ENCODE measurements around the gene PALM2AKAP2.

DNA sequence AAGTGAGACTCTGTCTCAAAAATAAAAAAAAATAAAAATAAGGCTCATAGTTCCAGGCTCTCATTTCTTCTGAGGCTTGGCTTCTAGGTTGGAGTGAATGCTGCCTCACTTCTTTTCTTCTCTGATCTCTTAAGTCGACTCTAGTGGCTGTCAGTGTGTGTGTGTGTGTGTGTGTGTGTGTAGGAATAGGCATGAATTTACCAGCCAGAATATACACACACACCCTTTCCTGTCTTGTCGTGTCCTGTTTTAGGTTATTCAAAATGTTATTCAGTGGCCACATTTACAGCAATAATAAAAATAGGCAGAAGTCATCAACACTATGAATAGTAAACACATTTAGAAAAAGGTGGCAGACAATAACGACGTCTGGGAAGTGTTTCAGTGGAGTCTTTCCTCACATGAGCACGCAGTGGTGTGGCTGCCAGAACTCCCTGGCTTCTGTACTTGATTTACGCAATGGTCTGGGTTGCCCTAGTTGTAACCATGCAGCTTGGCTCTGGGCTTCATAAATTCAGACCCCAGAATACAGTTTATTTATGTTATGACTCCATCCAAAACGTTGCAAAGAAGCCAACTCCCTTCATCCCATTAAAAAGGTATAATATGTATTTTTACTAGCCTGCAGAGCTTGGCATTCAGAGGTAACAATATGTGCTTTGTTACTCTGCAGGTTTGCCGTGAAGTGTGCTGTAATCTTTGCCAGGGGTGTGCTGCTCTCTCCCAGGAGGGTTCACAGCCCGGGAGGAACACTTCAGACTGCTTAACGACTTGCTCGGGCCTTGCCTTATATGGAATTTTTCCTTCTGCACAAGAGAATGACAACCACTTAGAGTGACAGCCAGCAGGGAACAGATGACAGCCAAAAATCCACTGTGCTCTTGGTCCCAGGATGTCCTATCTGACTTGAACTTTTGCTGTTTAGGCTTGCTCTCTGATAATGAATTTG is 34.4 kb upstream of the PALM2AKAP2 start:
- TF ChIP-seq, protein P1, sequence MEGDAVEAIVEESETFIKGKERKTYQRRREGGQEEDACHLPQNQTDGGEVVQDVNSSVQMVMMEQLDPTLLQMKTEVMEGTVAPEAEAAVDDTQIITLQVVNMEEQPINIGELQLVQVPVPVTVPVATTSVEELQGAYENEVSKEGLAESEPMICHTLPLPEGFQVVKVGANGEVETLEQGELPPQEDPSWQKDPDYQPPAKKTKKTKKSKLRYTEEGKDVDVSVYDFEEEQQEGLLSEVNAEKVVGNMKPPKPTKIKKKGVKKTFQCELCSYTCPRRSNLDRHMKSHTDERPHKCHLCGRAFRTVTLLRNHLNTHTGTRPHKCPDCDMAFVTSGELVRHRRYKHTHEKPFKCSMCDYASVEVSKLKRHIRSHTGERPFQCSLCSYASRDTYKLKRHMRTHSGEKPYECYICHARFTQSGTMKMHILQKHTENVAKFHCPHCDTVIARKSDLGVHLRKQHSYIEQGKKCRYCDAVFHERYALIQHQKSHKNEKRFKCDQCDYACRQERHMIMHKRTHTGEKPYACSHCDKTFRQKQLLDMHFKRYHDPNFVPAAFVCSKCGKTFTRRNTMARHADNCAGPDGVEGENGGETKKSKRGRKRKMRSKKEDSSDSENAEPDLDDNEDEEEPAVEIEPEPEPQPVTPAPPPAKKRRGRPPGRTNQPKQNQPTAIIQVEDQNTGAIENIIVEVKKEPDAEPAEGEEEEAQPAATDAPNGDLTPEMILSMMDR (IDR thresholded peaks at IDR 0.05; ENCODE audit: insufficient read depth, low read length) = no peak
- TF ChIP-seq, protein P2, sequence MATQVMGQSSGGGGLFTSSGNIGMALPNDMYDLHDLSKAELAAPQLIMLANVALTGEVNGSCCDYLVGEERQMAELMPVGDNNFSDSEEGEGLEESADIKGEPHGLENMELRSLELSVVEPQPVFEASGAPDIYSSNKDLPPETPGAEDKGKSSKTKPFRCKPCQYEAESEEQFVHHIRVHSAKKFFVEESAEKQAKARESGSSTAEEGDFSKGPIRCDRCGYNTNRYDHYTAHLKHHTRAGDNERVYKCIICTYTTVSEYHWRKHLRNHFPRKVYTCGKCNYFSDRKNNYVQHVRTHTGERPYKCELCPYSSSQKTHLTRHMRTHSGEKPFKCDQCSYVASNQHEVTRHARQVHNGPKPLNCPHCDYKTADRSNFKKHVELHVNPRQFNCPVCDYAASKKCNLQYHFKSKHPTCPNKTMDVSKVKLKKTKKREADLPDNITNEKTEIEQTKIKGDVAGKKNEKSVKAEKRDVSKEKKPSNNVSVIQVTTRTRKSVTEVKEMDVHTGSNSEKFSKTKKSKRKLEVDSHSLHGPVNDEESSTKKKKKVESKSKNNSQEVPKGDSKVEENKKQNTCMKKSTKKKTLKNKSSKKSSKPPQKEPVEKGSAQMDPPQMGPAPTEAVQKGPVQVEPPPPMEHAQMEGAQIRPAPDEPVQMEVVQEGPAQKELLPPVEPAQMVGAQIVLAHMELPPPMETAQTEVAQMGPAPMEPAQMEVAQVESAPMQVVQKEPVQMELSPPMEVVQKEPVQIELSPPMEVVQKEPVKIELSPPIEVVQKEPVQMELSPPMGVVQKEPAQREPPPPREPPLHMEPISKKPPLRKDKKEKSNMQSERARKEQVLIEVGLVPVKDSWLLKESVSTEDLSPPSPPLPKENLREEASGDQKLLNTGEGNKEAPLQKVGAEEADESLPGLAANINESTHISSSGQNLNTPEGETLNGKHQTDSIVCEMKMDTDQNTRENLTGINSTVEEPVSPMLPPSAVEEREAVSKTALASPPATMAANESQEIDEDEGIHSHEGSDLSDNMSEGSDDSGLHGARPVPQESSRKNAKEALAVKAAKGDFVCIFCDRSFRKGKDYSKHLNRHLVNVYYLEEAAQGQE (IDR thresholded peaks at IDR 0.05; ENCODE audit: insufficient replicate concordance, low read depth) = no peak
